ENCODE results near the gene ACADS.

DNA sequence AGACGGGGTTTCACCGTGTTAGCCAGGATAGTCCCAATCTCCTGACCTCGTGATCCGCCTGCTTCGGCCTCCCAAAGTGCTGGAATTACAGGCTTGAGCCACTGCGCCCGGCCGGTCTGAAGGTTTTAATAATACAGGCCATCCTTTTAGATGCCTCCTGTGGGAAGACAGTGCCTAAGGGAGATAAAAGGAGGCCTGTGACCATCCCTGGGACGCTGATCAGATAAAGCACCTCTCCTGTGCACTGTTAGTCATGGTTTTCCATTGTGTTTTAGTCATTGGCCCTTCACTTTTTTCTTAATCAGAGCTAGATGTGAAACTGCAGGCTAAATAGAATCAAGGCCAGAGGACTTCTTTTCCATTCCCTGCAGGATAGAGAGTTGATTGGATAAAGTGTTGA is 7.6 kb upstream of the ACADS start:
- TF ChIP-seq EZH2 (optimal IDR thresholded peaks at IDR 0.05; ENCODE audit: low read depth, low read length) (no peak), EZH2phosphoT487 (IDR thresholded peaks at IDR 0.05; ENCODE audit: low read length) (no peak)

Measured in MM.1S (cell line).